ENCODE results near the gene DTNB. TPM values are rescaled to one million over a fixed set of nuclear protein-coding genes. Genes with fewer than 3 reads are reported as not detected.

Gene DTNB
- total and polyA plus RNA-seq, 2 experiments from 2014 or later, result 10.3 to 13.9 TPM

DNA sequence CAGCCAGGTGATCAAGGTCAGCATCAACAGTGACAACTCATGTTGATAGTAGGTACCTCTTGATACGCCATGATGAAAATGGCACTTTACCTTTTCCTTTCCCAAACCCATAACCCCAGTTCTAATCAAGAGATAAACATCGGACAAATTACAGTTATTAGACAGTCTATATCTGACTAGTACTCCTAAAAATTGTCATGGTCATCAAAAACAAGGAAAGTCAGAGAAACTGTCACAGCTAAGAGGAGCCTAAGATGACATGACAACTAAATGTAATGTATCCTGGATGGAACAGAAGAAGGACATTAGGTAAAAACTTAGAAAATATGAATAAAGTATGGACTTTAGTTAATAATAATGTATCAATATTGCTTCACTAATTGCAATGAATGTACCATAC is 234.6 kb downstream of the DTNB start:
- no peaks in the 10 kb centered on the region for H3K4me1 ChIP-seq (ENCODE audit: insufficient read depth)
- no peaks in the 10 kb centered on the region for H3K79me2 ChIP-seq
- H3K9me2 ChIP-seq (replicated peaks; ENCODE audit: insufficient read depth), result no peaks in the 10 kb centered on the region
- no peak overlapping the region for H2AFZ ChIP-seq
- H3K27me3 ChIP-seq, result no peaks in the 10 kb centered on the region
- no peak for DNase-seq (ENCODE audit: low spot score)
- no peak for TF ChIP-seq EZH2 (IDR thresholded peaks at IDR 0.05; ENCODE audit: borderline replicate concordance)
- TF ChIP-seq, protein P1, sequence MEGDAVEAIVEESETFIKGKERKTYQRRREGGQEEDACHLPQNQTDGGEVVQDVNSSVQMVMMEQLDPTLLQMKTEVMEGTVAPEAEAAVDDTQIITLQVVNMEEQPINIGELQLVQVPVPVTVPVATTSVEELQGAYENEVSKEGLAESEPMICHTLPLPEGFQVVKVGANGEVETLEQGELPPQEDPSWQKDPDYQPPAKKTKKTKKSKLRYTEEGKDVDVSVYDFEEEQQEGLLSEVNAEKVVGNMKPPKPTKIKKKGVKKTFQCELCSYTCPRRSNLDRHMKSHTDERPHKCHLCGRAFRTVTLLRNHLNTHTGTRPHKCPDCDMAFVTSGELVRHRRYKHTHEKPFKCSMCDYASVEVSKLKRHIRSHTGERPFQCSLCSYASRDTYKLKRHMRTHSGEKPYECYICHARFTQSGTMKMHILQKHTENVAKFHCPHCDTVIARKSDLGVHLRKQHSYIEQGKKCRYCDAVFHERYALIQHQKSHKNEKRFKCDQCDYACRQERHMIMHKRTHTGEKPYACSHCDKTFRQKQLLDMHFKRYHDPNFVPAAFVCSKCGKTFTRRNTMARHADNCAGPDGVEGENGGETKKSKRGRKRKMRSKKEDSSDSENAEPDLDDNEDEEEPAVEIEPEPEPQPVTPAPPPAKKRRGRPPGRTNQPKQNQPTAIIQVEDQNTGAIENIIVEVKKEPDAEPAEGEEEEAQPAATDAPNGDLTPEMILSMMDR (IDR thresholded peaks at IDR 0.05; ENCODE audit: poor library complexity), result no peak
- no peak for TF ChIP-seq EZH2phosphoT487 (IDR thresholded peaks at IDR 0.05; ENCODE audit: low read depth, severe bottlenecking, unreplicated experiment)
- no peak overlapping the region for H3K4me3 ChIP-seq
- no peaks in the 10 kb centered on the region for H3K9me3 ChIP-seq (ENCODE audit: low read depth)
- no peaks in the 10 kb centered on the region for H4K20me1 ChIP-seq (ENCODE audit: insufficient read depth, poor library complexity, severe bottlenecking)
- H3K27ac ChIP-seq, result no peak overlapping the region
- 95% methylated on average over 2 of the region's 2 CpGs for WGBS (ENCODE audit: low lambda C conversion rate, missing lambda C conversion rate)
- no peaks in the 10 kb centered on the region for H3K36me3 ChIP-seq (replicated peaks; ENCODE audit: insufficient read depth, low read depth)
- no peak overlapping the region for H3K4me2 ChIP-seq

DNA sequence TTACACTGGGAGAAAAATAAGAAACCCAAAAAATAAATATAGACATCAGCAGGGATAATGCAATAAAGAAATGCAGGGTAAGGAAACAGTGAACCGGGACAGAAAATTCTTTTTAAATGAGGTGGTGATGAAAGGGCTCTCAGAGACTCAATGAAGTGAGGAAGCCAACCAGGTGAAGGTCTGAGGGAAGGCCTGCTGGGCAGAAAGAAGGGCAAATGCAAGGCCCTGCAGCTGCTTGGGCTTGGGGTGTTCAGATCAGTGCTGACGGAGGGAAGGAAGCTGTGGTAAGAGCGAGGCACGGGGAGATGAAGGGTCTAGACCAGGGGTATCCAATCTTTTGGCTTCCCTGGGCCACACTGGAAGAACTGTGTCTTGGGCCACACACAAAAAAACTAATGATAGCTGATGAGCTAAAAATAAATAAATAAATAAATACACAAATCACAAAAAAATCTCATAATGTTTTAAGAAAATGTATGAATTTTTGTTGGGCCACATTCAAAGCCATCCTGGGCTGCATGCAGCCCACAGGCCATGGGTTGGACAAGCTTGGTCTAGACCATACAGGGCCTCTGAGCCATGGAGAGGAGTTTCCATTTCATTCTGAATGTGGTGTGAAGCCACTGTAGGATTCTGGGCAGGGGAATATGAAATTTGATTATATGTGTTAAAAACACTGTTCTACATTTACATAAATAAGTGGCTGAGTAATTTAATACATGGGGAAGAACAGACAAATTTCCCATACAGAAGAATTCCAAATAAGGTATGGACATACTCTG is 235.3 kb downstream of the DTNB start:
- Histone ChIP-seq H4K20me1 (ENCODE audit: insufficient read depth, poor library complexity, severe bottlenecking) (no peaks in the 10 kb centered on the region), H3K27ac (no peak overlapping the region), H3K36me3 (replicated peaks; ENCODE audit: insufficient read depth, low read depth) (no peaks in the 10 kb centered on the region), H2AFZ (no peak overlapping the region), H3K9me2 (replicated peaks; ENCODE audit: insufficient read depth) (no peaks in the 10 kb centered on the region), H3K4me1 (ENCODE audit: insufficient read depth) (no peaks in the 10 kb centered on the region), H3K4me2 (no peak overlapping the region), H3K79me2 (no peaks in the 10 kb centered on the region), H3K27me3 (no peaks in the 10 kb centered on the region), H3K9me3 (ENCODE audit: low read depth) (no peaks in the 10 kb centered on the region), H3K4me3 (no peak overlapping the region)
- WGBS (ENCODE audit: low lambda C conversion rate, missing lambda C conversion rate), result 91% methylated on average over 4 of the region's 4 CpGs
- DNase-seq (ENCODE audit: low spot score), result no peak
- no peak for TF ChIP-seq EZH2 (IDR thresholded peaks at IDR 0.05; ENCODE audit: borderline replicate concordance)
- TF ChIP-seq EZH2phosphoT487 (IDR thresholded peaks at IDR 0.05; ENCODE audit: low read depth, severe bottlenecking, unreplicated experiment), result no peak
- TF ChIP-seq, protein P1 (IDR thresholded peaks at IDR 0.05; ENCODE audit: poor library complexity), result no peak

DNA sequence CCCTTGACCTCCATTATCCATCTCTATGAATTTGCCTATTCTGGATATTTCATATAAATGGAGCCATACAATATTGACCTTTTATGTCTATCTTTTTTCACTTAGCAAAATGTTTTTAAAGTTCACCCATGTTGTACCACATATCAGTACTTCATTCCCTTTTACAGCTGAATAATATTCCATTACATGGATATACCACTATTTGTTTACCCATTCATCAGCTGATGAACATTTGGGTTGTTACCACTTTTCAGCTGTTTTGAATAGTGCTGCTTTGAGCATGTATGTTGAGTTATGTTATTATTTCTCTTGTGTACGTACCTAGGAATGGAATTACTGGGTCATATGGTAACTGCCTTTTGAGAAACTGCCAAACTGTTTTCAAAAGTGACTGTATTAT is 238.0 kb downstream of the DTNB start:
- no peaks in the 10 kb centered on the region for H4K20me1 ChIP-seq (ENCODE audit: insufficient read depth, poor library complexity, severe bottlenecking)
- TF ChIP-seq EZH2phosphoT487 (IDR thresholded peaks at IDR 0.05; ENCODE audit: low read depth, severe bottlenecking, unreplicated experiment) (no peak), EZH2 (IDR thresholded peaks at IDR 0.05; ENCODE audit: borderline replicate concordance) (no peak)
- TF ChIP-seq, protein P1 (IDR thresholded peaks at IDR 0.05; ENCODE audit: poor library complexity), result no peak
- H3K79me2 ChIP-seq, result no peaks in the 10 kb centered on the region
- H3K4me2 ChIP-seq, result no peak overlapping the region
- no peaks in the 10 kb centered on the region for H3K36me3 ChIP-seq (replicated peaks; ENCODE audit: insufficient read depth, low read depth)
- DNase-seq (ENCODE audit: low spot score), result no peak
- H3K4me3 ChIP-seq, result no peak overlapping the region
- no peaks in the 10 kb centered on the region for H3K27me3 ChIP-seq
- H3K4me1 ChIP-seq (ENCODE audit: insufficient read depth), result no peaks in the 10 kb centered on the region
- no peak overlapping the region for H2AFZ ChIP-seq
- no peak overlapping the region for H3K27ac ChIP-seq
- WGBS (ENCODE audit: low lambda C conversion rate, missing lambda C conversion rate), result 100% methylated on average over 1 of the region's 1 CpG
- no peaks in the 10 kb centered on the region for H3K9me2 ChIP-seq (replicated peaks; ENCODE audit: insufficient read depth)
- H3K9me3 ChIP-seq (ENCODE audit: low read depth), result no peaks in the 10 kb centered on the region
